H1 (cell line): ENCODE measurements around the gene SNAP25. TPM values are rescaled to one million over a fixed set of nuclear protein-coding genes. Genes with fewer than 3 reads are reported as not detected.

ENCODE experiments used
- CTCF ChIA-PET: fragments of 300-600 bp; sonication (Branson Sonifier 250); formaldehyde crosslinking; loops from one replicate; lab custom pipeline; 2021; ENCODE audit not compliant: partially characterized antibody; lab: Charles Lee
- POLR2A ChIA-PET: fragments of 300-600 bp; sonication (Branson Sonifier 250); formaldehyde crosslinking; loops from one replicate; lab custom pipeline; 2021; ENCODE audit warnings: inconsistent platforms; ENCODE audit not compliant: partially characterized antibody; lab: Charles Lee
- DNase-seq, 2 experiments: peaks; one replicate each; pipeline versions ENCODE4 v3.0.0 to v3.0.0-alpha.2; 2010 to 2022; ENCODE audit warnings: low spot score in 2 of 2, low read depth in 1 of 2, mixed read lengths in 1 of 2
- FAIRE-seq: peaks from 2 replicates; lab custom pipeline; 2011; peaks lifted over from hg19 to GRCh38; lab: Jason Lieb, UNC
- H2AFZ ChIP-seq: 2 replicates; pipeline ENCODE4 v1.8.1; 2012; ENCODE audit warnings: low read length, inconsistent platforms
- H2AK5ac ChIP-seq: 2 replicates; pipeline ENCODE4 v1.6.1; 2013; ENCODE audit warnings: low read depth, low read length
- H2BK120ac ChIP-seq: replicated peaks from 2 replicates; pipeline ENCODE3; 2013; ENCODE audit warnings: low read depth, low read length, inconsistent platforms
- H2BK12ac ChIP-seq: 2 replicates; pipeline ENCODE4 v1.6.1; 2013; ENCODE audit warnings: low read depth, low read length
- H2BK15ac ChIP-seq: 2 replicates; pipeline ENCODE4 v1.6.1; 2013; ENCODE audit warnings: low read length
- H2BK20ac ChIP-seq: 2 replicates; pipeline ENCODE4 v1.6.1; 2013; ENCODE audit warnings: low read length
- H2BK5ac ChIP-seq: 2 replicates; pipeline ENCODE4 v1.6.1; 2013; ENCODE audit warnings: low read depth, low read length
- H3K14ac ChIP-seq: 2 replicates; pipeline ENCODE4 v1.6.1; 2013; ENCODE audit warnings: inconsistent platforms; ENCODE audit not compliant: insufficient read length
- H3K18ac ChIP-seq: 2 replicates; pipeline ENCODE4 v1.6.1; 2013; ENCODE audit warnings: low read length; ENCODE audit errors: extremely low read depth
- H3K23ac ChIP-seq: 2 replicates; pipeline ENCODE4 v1.6.1; 2013; ENCODE audit warnings: inconsistent platforms; ENCODE audit not compliant: insufficient read length
- H3K23me2 ChIP-seq: 2 replicates; pipeline ENCODE4 v1.6.1; 2013; ENCODE audit warnings: low read depth, low read length
- H3K27ac ChIP-seq: 2 replicates; pipeline ENCODE4 v1.6.1; 2011; ENCODE audit warnings: low read depth, low read length, inconsistent platforms
- H3K27me3 ChIP-seq, 4 experiments: replicated peaks in 1 of 4; 1 replicate in 1 of 4; 2 replicates in 3 of 4; pipeline versions ENCODE4 v1.6.1 to v1.8.1; 2011 to 2013; ENCODE audit warnings: low read length in 3 of 4, mild to moderate bottlenecking in 3 of 4, inconsistent platforms in 2 of 4, mixed read lengths in 2 of 4, moderate library complexity in 1 of 4; ENCODE audit not compliant: control insufficient read depth in 3 of 4, insufficient read depth in 3 of 4; ENCODE audit errors: extremely low read depth in 1 of 4
- H3K36me3 ChIP-seq, 4 experiments: 2 replicates each; pipeline versions ENCODE4 v1.6.1 to v1.8.1; 2011 to 2013; ENCODE audit warnings: mild to moderate bottlenecking in 4 of 4, low read length in 3 of 4, moderate library complexity in 2 of 4, control low read depth in 1 of 4, inconsistent platforms in 1 of 4; ENCODE audit not compliant: insufficient read depth in 4 of 4, control insufficient read depth in 2 of 4
- H3K4ac ChIP-seq: replicated peaks from 2 replicates; pipeline ENCODE3; 2013; ENCODE audit warnings: low read length, low read depth, mixed read lengths, inconsistent platforms; ENCODE audit not compliant: insufficient read length
- H3K4me1 ChIP-seq, 4 experiments: replicated peaks in 1 of 4; 1 replicate in 1 of 4; 2 replicates in 3 of 4; pipeline versions ENCODE4 v1.6.1 to v1.8.1; 2011 to 2013; ENCODE audit warnings: low read length in 3 of 4, inconsistent platforms in 2 of 4, mixed read lengths in 1 of 4; ENCODE audit not compliant: insufficient read depth in 4 of 4, control insufficient read depth in 3 of 4
- H3K4me2 ChIP-seq, 2 experiments: 2 replicates each; pipeline versions ENCODE4 v1.6.1 to v1.8.1; 2011 to 2013; ENCODE audit warnings: low read depth in 2 of 2, low read length in 2 of 2, control low read depth in 1 of 2, inconsistent platforms in 1 of 2, mild to moderate bottlenecking in 1 of 2; ENCODE audit not compliant: insufficient read depth in 1 of 2
- H3K4me3 ChIP-seq, 4 experiments: fragments of 200-600, 300-600 bp in 1 of 4; sonication (generic), shearing (Covaris generic), sonication (Bioruptor Twin) in 1 of 4; 2 replicates each; pipeline versions ENCODE4 v1.5.1 to v1.8.1; 2011 to 2016; ENCODE audit warnings: low read length in 4 of 4, low read depth in 3 of 4, control low read depth in 2 of 4, inconsistent platforms in 2 of 4, mild to moderate bottlenecking in 2 of 4, mixed read lengths in 1 of 4, moderate library complexity in 1 of 4; ENCODE audit not compliant: insufficient read depth in 2 of 4; ENCODE audit errors: extremely low read depth in 1 of 4
- H3K56ac ChIP-seq: replicated peaks from 2 replicates; pipeline ENCODE3; 2013; ENCODE audit warnings: low read depth, mild to moderate bottlenecking, mixed read lengths, low read length, inconsistent platforms; ENCODE audit not compliant: insufficient read length
- H3K79me1 ChIP-seq: 2 replicates; pipeline ENCODE4 v1.6.1; 2013; ENCODE audit warnings: low read depth, low read length, control low read depth
- H3K79me2 ChIP-seq, 2 experiments: 2 replicates each; pipeline versions ENCODE4 v1.6.1 to v1.8.1; 2012 to 2013; ENCODE audit warnings: low read length in 2 of 2, mild to moderate bottlenecking in 2 of 2, inconsistent platforms in 1 of 2; ENCODE audit not compliant: insufficient read depth in 2 of 2, control insufficient read depth in 1 of 2
- H3K9ac ChIP-seq, 4 experiments: replicated peaks in 1 of 4; 1 replicate in 1 of 4; 2 replicates in 3 of 4; pipeline versions ENCODE4 v1.6.1 to v1.8.1; 2011 to 2013; ENCODE audit warnings: low read depth in 3 of 4, low read length in 3 of 4, control low read depth in 2 of 4, mild to moderate bottlenecking in 2 of 4, moderate library complexity in 2 of 4, inconsistent platforms in 1 of 4; ENCODE audit errors: extremely low read depth in 1 of 4
- H3K9me3 ChIP-seq, 2 experiments: 2 replicates each; pipeline versions ENCODE4 v1.6.1 to v1.8.1; 2012 to 2013; ENCODE audit warnings: mild to moderate bottlenecking in 2 of 2, moderate library complexity in 2 of 2, control low read depth in 1 of 2, inconsistent platforms in 1 of 2, low read depth in 1 of 2, low read length in 1 of 2, mixed read lengths in 1 of 2; ENCODE audit not compliant: insufficient read depth in 2 of 2
- H4K20me1 ChIP-seq, 2 experiments: replicated peaks in 1 of 2; 2 replicates each; pipeline versions ENCODE3 to v1.8.1; 2011 to 2013; ENCODE audit warnings: inconsistent platforms in 2 of 2, low read length in 2 of 2, mild to moderate bottlenecking in 1 of 2; ENCODE audit not compliant: insufficient read depth in 2 of 2, control insufficient read depth in 1 of 2
- H4K5ac ChIP-seq: 2 replicates; pipeline ENCODE4 v1.6.1; 2013; ENCODE audit warnings: low read length, low read depth, mixed read lengths, inconsistent platforms; ENCODE audit not compliant: insufficient read length
- H4K8ac ChIP-seq: 2 replicates; pipeline ENCODE4 v1.8.0; 2013; ENCODE audit warnings: mild to moderate bottlenecking, moderate library complexity, low read length, inconsistent platforms; ENCODE audit not compliant: insufficient read depth; ENCODE audit errors: extremely low read depth
- H4K91ac ChIP-seq: replicated peaks from 2 replicates; pipeline ENCODE3; 2013; ENCODE audit warnings: low read length, mixed read lengths, inconsistent platforms; ENCODE audit not compliant: insufficient read length
- BACH1 ChIP-seq: IDR thresholded peaks from 2 replicates; pipeline ENCODE4 v1.6.1; 2012; ENCODE audit warnings: low read length, improper control_type of control experiment
- CEBPB ChIP-seq: IDR thresholded peaks from 2 replicates; pipeline ENCODE4 v1.6.1; 2012; ENCODE audit warnings: low read depth, low read length
- FOSL1 ChIP-seq: IDR thresholded peaks from 2 replicates; pipeline ENCODE4 v1.6.1; 2011; ENCODE audit warnings: mild to moderate bottlenecking, low read depth, low read length, moderate library complexity; ENCODE audit not compliant: insufficient read depth
- NANOG ChIP-seq: IDR thresholded peaks from 2 replicates; pipeline ENCODE4 v1.6.1; 2011; ENCODE audit warnings: low read length, low read depth, mild to moderate bottlenecking, inconsistent platforms; ENCODE audit not compliant: insufficient read depth, poor library complexity, severe bottlenecking
- WGBS, 2 experiments: shearing (Covaris generic) in 1 of 2; methylation state at CpG; one replicate each; pipeline versions ENCODE4 v1.1.6 to v1.1.7; 2013 to 2015; ENCODE audit warnings: low lambda C conversion rate in 2 of 2, mixed read lengths in 2 of 2, inconsistent platforms in 1 of 2, low coverage in 1 of 2, missing lambda C conversion rate in 1 of 2; ENCODE audit not compliant: insufficient replicate concordance in 2 of 2, insufficient coverage in 1 of 2, insufficient read length in 1 of 2; ENCODE audit errors: extremely low coverage in 1 of 2, missing lambda C conversion rate in 1 of 2; 5-methylcytosine and 5-hydroxymethylcytosine counted together
- polyA plus RNA-seq, 7 experiments: library from polyadenylated mRNA; depleted of rRNA in 3 of 7; stranded (reverse) in 5 of 7; unstranded in 2 of 7; fragments of >200 nt in 5 of 7; fragments of 200-250 nt in 2 of 7; gene quantifications; 1 replicate in 5 of 7; 2 replicates in 1 of 7; 4 replicates in 1 of 7; pipeline versions ENCODE4 v1.2.1 to v1.2.3, GENCODE V29; 2011 to 2013; ENCODE audit warnings: missing spikeins in 2 of 7, mixed read lengths in 2 of 7
- total RNA-seq: library from RNA; stranded (reverse); fragmentation: NEBNext Ultra II Directional; extraction: Animal tissue kit (Norgen Biotek cat#: 25700); gene quantifications from 2 replicates; pipeline ENCODE4 v1.2.1, GENCODE V29; 2021

SNAP25 gene
- total and polyA plus RNA-seq, 2 of the 8 experiments (the other 6 are each of a cell fraction or from before 2014, with no cell fraction given) = 0.51 to 0.52 TPM

DNA sequence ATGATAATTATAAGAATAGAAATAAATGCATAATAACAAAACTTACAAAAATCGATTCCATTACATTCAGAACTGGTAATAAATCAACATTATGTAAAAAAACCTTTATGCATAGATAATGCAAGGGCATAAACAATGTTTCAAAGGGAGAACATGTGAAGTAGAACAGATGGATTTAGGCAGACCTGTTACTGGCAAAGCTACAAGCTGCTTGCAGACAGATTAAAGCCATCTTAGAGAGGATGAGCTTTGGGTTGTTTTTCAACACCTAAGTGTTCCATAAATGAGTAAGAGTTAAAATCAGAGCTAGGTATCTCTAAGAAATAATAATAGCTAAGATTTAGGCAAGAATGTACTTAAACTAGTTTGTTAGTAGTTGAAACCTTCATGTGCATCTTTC, 37.2 kb downstream of the SNAP25 start:
- no peak overlapping the region for H2BK5ac ChIP-seq
- H2BK15ac ChIP-seq = no peak overlapping the region
- no peak overlapping the region for H3K23ac ChIP-seq
- H3K4ac ChIP-seq = no peak overlapping the region
- H3K27me3 ChIP-seq = peaks cover 0 to 1% (median 0%) of the 10 kb centered on the region in 4 experiments; a peak in 1 of 7 replicates
- H3K79me2 ChIP-seq = no peaks in the 10 kb centered on the region
- DNase-seq (no peak), FAIRE-seq (no peak)
- no peaks in the 10 kb centered on the region for H3K23me2 ChIP-seq
- no peak overlapping the region for H3K14ac ChIP-seq
- no peak overlapping the region for H3K56ac ChIP-seq
- H2BK20ac ChIP-seq = no peak overlapping the region
- H3K18ac ChIP-seq = no peak overlapping the region
- H3K79me1 ChIP-seq = no peaks in the 10 kb centered on the region
- no peak overlapping the region for H2BK120ac ChIP-seq
- H3K36me3 ChIP-seq = no peaks in the 10 kb centered on the region
- no peak overlapping the region for H4K8ac ChIP-seq
- H4K20me1 ChIP-seq = no peaks in the 10 kb centered on the region
- no peak overlapping the region for H3K4me3 ChIP-seq
- H4K91ac ChIP-seq = no peak overlapping the region
- no peak overlapping the region for H3K9ac ChIP-seq
- CTCF ChIA-PET = interaction anchor here (1.4 kb wide), 1 partner anchor 20 kb away, joined by 4 read pairs; no protein-coding TSS in a partner anchor
- H2AK5ac ChIP-seq = no peak overlapping the region
- peaks cover 0 to 2% (median 0%) of the 10 kb centered on the region in 4 experiments; a peak in 1 of 7 replicates for H3K4me1 ChIP-seq
- POLR2A ChIA-PET = no interaction called here
- no peak overlapping the region for H3K4me2 ChIP-seq
- H3K27ac ChIP-seq = no peak overlapping the region
- H4K5ac ChIP-seq = no peak overlapping the region
- H2BK12ac ChIP-seq = no peak overlapping the region
- WGBS, 2 experiments = 73% methylated on average over 1 of the region's 1 CpG; no CpG with 5 or more reads in 1 of the 2 experiments
- H3K9me3 ChIP-seq = no peaks in the 10 kb centered on the region
- H2AFZ ChIP-seq = no peak overlapping the region
- TF ChIP-seq NANOG (no peak), CEBPB (no peak), FOSL1 (no peak), BACH1 (no peak)
